Measurements from ENCODE around the gene C9orf50.

The C9orf50 gene

GRCh38 chr9:129639756-129640085 is 18.8 kb upstream of the C9orf50 start:
- TF ChIP-seq ZNF341 (tag by site-specific recombination; IDR thresholded peaks at IDR 0.05; ENCODE audit: low read depth) = no peak
- TF ChIP-seq ZNF530 (tag by site-specific recombination; IDR thresholded peaks at IDR 0.05; ENCODE audit: low read depth) = no peak
- TF ChIP-seq ZNF433 (tag by site-specific recombination; IDR thresholded peaks at IDR 0.05; ENCODE audit: low read depth) = no peak
- no peak for TF ChIP-seq MEIS1 (CRISPR knock-in tag; IDR thresholded peaks at IDR 0.05; ENCODE audit: borderline replicate concordance)
- TF ChIP-seq ZBTB26 (tag by site-specific recombination; optimal IDR thresholded peaks at IDR 0.05) = no peak
- no peak for TF ChIP-seq ZNF677 (tag by site-specific recombination; IDR thresholded peaks at IDR 0.05)
- TF ChIP-seq ZFP37 (tag by site-specific recombination; IDR thresholded peaks at IDR 0.05) = no peak
- no peak for TF ChIP-seq ZNF580 (tag by site-specific recombination; IDR thresholded peaks at IDR 0.05)
- TF ChIP-seq HIC1 (tag by site-specific recombination; IDR thresholded peaks at IDR 0.05) = no peak
- Histone ChIP-seq H3K36me3 (ENCODE audit: control insufficient read depth in 2 of 2, insufficient read depth in 1 of 2, low read length in 2 of 2) (peaks cover 4 to 49% of the 10 kb centered on the region in 2 experiments; a peak in 2 of 3 replicates), H3K27ac (ENCODE audit: extremely low read depth, low read depth, low read length) (peak overlapping the region; percentile 70), H3K4me3 (ENCODE audit: low read depth, low read length) (no peak overlapping the region), H3K9me3 (ENCODE audit: control insufficient read depth, insufficient read depth, low read depth, low read length) (no peaks in the 10 kb centered on the region), H3K4me1 (ENCODE audit: control insufficient read depth, insufficient read depth, low read length) (peaks cover 11% of the 10 kb centered on the region)
- CTCF ChIA-PET = interaction anchor here (0.6 to 3.2 kb wide), 16 partner anchors 10 to 929 kb away, joined by 3 to 28 read pairs (median 8); partner anchors contain the start of genes C9orf50 and NTMT1
- POLR2A ChIA-PET = interaction anchor here (0.8 to 5.5 kb wide), 8 partner anchors 9 to 552 kb away, joined by 3 to 57 read pairs (median 3); partner anchors contain the start of genes IER5L and NTMT1

- TF ChIP-seq ZNF404 (tag by site-specific recombination; IDR thresholded peaks at IDR 0.05) = no peak
- no peak for TF ChIP-seq ZNF843 (tag by site-specific recombination; IDR thresholded peaks at IDR 0.05)
- TF ChIP-seq KLF7 (tag by site-specific recombination; IDR thresholded peaks at IDR 0.05; ENCODE audit: borderline replicate concordance) = no peak
- 0 out of 2 replicates have a peak, but pooled peaks have one; percentile 22 for TF ChIP-seq ZIC2 (tag by site-specific recombination; IDR thresholded peaks at IDR 0.05)
- TF ChIP-seq ZNF707 (tag by site-specific recombination; IDR thresholded peaks at IDR 0.05) = no peak
- peak overlapping the region; percentile 70 for H3K27ac ChIP-seq (ENCODE audit: extremely low read depth, low read depth, low read length)
- ChIA-PET CTCF (interaction anchor here (0.6 to 3.2 kb wide), 16 partner anchors 9 to 527 kb away, joined by 3 to 28 read pairs (median 8); partner anchors contain the start of genes C9orf50 and NTMT1), POLR2A (interaction anchor here (1.1 to 5.5 kb wide), 7 partner anchors 9 to 461 kb away, joined by 3 to 57 read pairs (median 5); partner anchors contain the start of genes IER5L and NTMT1)
- H3K36me3 ChIP-seq (ENCODE audit: control insufficient read depth in 2 of 2, insufficient read depth in 1 of 2, low read length in 2 of 2) = peaks cover 4 to 54% of the 10 kb centered on the region in 2 experiments; a peak in 2 of 3 replicates
- H3K4me1 ChIP-seq (ENCODE audit: control insufficient read depth, insufficient read depth, low read length) = peaks cover 11% of the 10 kb centered on the region
- no peak overlapping the region for H3K4me3 ChIP-seq (ENCODE audit: low read depth, low read length)
- no peaks in the 10 kb centered on the region for H3K9me3 ChIP-seq (ENCODE audit: control insufficient read depth, insufficient read depth, low read depth, low read length)
Observed at GRCh38 chr9:129639034-129639630, 18.2 kb upstream of the C9orf50 start.

- TF ChIP-seq EGR2 (tag by site-specific recombination; IDR thresholded peaks at IDR 0.05; ENCODE audit: low read depth) = peak; percentile 89
- TF ChIP-seq ZFHX2 (tag by site-specific recombination; conservative IDR thresholded peaks at IDR 0.05) = peak; percentile 75
- TF ChIP-seq ZBTB6 (tag by site-specific recombination; IDR thresholded peaks at IDR 0.05) = 0 out of 2 replicates have a peak, but pooled peaks have one; percentile 3
- peak; percentile 99 for TF ChIP-seq ZNF600 (tag by site-specific recombination; IDR thresholded peaks at IDR 0.05)
- no peak for TF ChIP-seq ZNF302 (tag by site-specific recombination; IDR thresholded peaks at IDR 0.05; ENCODE audit: low read depth)
- TF ChIP-seq ZNF157 (tag by site-specific recombination; IDR thresholded peaks at IDR 0.05) = no peak
- peaks cover 4 to 67% of the 10 kb centered on the region in 2 experiments; a peak in 2 of 3 replicates for H3K36me3 ChIP-seq (ENCODE audit: control insufficient read depth in 2 of 2, insufficient read depth in 1 of 2, low read length in 2 of 2)
- H3K9me3 ChIP-seq (ENCODE audit: control insufficient read depth, insufficient read depth, low read depth, low read length) = no peaks in the 10 kb centered on the region
- no peak overlapping the region for H3K27ac ChIP-seq (ENCODE audit: extremely low read depth, low read depth, low read length)
- H3K4me1 ChIP-seq (ENCODE audit: control insufficient read depth, insufficient read depth, low read length) = peaks cover 11% of the 10 kb centered on the region
- ChIA-PET POLR2A (interaction anchor here (2.3 to 5.5 kb wide), 2 partner anchors 9 to 11 kb away, joined by 7 to 57 read pairs; partner anchors contain the start of gene NTMT1), CTCF (interaction anchor here (0.6 to 3.2 kb wide), 6 partner anchors 12 to 146 kb away, joined by 3 to 19 read pairs (median 6); partner anchors contain the start of gene NTMT1)
- H3K4me3 ChIP-seq (ENCODE audit: low read depth, low read length) = no peak overlapping the region
Observed at GRCh38 chr9:129637673-129638439, 17.0 kb upstream of the C9orf50 start.
